ENCODE data around the gene MGAT1.
"Not testable (repeated sequence)": the region's sequence is repeated elsewhere in the genome, so short reads cannot be mapped to it uniquely, and the experiment has no call there.

GRCh38 chr5:180788651-180789410 is 13.8 kb downstream of the MGAT1 start:
- TF ChIP-seq CTCF (IDR thresholded peaks at IDR 0.05; ENCODE audit: insufficient read depth, low read length); REST (IDR thresholded peaks at IDR 0.05; ENCODE audit: insufficient replicate concordance, low read depth); POLR2AphosphoS5 (IDR thresholded peaks at IDR 0.05; ENCODE audit: low read depth): not testable (repeated sequence)
